Activated CD8-positive, alpha-beta memory T cell treated with anti-CD3 and anti-CD28 coated beads for 24 hours (primary cell): ENCODE data around the gene KCNE4.

Experiments used
- DNase-seq: peaks from one replicate; pipeline ENCODE4 v3.0.0-alpha.2; 2020

Gene KCNE4

DNA sequence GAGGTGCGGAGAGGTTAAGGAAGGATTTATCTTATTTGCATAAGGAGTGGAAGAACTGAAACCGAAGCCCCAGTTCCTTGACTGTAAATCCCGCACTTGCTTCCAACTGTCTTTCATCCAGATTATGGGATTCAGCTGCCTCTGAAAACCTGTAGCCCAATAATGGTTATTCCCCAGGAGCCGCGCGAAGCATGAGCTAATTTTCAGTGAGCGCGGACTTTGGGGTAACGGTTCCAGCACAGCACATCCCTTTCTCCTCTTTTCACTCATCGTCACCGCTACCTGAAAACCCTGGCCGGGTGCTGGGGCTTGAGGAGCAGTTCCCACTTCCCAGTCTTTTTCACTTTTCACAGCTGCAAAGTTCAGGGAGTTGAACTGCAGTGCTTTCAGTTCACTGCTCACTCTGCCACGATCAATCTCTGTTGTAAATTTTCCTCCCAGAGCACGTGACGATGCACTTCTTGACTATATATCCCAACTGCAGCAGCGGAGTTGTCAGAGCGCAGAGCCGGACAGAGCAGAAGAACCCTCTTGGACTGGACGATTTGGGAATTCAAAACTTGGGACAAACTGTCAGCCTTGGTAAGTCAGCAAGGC lies at the start of gene KCNE4:
Gene KCNE4, plus strand, starts transcription at position 498 of the 597 bp plus-strand sequence. CDS start 641 bp downstream, outside the sequence.
- no peak for DNase-seq

- no peak for DNase-seq
Observed at GRCh38 chr2:223003191-223003590, 48.8 kb upstream of the KCNE4 start.

GRCh38 chr2:223005496-223005895 lies 46.5 kb upstream of the KCNE4 start:
- no peak for DNase-seq

DNA sequence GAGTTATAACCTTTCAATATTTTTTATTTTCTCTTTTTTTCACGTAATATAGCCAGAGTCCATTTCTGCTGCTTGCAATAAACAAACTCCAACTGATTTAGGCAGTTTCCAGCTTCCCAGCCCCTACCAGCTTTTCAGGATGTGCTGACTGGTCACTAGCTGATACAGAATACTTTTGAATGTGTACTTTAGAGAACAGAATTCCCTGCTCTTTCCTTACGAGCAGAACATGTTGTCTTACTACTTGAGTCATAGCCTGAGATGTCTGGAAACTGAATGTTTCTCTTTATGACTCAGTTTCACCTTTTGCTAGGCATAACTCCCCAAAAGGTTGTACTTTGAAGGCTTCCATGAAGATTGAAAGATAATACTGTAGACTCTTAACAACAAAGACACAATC lies 44.5 kb upstream of the KCNE4 start:
- no peak for DNase-seq

DNA sequence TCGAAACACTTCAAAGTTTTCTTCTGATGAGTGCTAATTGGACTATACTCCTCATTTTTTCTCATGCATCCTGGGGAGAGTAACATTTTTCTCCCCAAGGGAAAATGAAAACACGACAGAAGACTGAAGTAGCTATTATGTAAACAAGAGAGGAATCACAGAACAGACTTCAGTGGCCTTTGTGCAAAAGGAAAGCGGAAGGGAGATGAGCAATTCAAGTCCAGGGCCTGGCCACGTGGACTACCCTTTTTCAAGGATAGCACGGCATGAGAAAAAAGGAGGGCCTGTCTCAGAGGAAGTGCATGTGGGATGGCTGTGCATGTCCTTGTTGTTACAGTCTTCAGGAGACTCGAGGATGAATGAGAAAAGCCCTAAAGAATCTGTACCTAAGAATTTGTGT lies 43.8 kb upstream of the KCNE4 start:
- DNase-seq = no peak

- no peak for DNase-seq
Observed at GRCh38 chr2:223008956-223009355, 43.0 kb upstream of the KCNE4 start.

DNA sequence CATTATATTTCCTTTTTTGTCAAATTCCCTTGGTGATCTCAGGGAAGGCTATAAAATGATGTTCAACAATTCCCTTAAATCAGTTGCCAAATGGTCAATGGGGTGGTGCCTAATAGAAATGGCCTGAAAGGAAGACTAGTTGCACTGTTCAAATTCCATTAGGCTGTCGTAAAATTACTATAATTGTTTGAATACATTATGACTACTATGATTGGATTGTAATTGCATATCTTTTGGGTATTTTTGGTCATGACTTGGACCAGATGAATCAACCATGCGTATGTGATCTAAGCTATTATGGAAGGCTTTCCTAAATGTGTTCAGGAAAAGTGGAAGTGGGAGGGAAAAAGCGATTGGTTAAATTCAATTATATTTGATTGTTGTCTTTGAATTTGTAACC lies 41.3 kb upstream of the KCNE4 start:
- no peak for DNase-seq

GRCh38 chr2:223012291-223012690 lies 39.7 kb upstream of the KCNE4 start:
- DNase-seq = no peak

DNA sequence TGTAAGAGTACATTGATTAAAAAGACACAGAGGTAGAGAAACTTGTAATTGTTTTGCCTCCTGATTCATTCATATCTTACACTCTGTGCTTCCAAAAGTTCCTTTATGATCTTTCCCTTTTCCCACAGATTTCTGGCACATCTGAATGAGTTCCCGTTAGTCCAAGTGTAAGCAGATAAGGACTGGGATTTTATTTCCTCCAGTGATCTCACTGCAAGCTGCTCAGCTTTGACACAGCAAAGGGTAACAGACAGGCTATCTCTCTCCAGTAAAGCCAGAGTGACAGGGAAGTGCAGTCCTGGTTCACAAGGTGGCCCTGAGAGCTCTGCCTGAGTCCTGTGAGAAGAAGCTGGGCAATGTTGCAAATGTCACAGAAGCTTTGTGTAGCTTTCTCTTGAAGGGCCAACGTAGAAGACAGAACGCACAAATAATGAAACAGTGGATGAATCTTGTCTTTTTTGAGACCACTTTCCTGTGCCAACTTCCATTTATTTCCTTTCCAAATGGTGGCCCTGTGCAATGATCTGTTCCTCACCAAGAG lies 32.5 kb upstream of the KCNE4 start:
- no peak for DNase-seq

DNA sequence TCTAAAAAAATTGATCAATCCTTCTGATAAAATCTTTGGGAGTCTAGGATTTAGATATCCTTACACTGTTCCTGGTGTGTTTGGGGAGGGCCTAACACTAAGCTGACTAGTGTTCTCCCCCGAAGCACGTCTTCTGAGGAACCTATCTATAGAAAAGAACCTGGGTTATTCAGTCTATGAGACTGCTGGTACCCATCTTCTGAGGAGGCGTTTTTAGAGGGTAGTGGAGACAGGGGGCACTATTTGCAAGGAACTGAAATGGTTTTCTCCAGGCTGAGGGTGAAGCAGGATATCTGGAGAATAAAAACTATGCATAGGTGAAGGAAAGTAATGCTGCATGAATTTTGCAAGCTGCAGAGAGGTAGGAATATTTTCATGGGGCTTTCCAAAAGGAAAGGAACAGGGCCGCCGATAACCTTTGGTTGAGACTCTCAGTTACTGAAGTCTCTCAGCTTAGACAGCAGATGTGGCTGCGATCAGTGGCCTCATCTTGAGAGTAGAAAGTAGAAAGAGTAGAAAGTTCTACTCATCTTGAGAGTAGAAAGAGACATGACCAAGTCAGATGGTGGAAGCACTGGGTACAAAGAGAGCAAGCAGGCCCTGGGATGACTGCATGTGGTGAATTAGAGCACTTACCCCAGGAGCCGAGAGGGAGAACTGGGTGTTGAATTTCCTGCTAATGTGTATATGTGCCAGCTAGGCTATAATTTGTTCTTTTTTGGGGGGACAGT lies 31.8 kb upstream of the KCNE4 start:
- no peak for DNase-seq

DNA sequence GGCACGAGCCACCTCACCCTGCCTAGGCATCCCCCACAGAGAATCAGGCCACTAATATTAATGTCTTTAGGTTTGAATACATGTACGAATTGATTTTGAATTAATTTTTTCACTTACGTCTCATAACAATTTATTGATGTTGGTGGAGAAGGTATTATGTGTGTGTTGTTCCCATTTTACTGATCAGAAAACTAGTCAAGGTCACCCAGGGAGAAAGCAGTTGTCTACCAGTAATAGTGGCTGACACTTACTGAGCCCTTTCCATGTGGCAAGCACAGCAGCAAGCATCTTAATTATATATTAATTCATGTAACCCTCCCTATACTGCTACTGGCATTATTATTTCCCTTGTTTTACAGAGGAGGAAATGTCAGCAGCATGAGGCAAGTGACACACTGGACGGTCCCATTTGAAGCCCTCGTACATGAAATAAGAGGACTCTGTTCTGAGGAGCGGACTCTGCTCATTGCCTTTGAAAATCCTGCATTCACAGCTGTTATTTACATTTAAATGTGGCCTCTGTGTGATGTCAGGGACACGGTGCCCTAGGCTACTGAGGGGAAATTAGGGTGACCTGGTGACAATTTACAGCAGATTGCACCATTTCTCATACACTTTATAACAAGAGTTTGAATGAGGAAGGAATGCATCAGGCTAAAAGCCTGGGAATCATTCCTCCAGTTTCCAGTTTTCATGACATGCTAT lies 30.9 kb upstream of the KCNE4 start:
- DNase-seq = no peak

DNA sequence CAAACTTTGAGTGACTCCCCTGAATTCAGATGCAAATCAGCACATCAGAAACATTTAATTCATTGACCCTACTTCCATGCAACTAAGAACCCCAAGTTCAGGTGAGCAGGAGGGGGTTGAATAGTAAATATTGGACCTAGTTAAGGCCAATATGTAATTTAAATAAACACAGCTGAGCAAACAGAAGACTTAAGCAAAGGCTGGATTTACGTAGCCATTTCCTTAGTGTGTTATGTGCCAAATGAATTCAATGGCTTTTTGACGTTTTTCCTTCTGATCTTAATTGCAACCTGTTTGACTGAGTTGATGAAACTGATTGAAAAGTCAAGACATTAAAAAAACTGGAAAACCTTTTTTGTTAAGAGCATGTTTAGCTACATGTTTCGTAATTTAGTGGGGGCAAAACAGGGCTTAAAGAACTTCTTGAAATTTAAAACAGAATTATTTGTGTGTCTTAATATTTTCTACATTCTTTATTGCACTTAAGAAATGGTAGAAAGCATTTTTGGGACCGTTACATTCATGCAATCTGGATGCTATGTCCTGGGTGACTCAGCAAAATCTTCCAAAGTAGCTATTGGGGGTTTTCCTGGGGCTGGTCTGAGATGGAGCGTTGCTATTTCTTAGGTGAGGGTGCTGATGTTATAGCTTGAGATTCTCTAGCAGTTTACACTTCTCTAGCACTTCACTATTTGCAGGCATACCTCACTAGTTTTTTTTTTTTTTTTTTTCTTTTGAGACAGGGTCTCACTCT lies 25.5 kb upstream of the KCNE4 start:
- DNase-seq = no peak

DNA sequence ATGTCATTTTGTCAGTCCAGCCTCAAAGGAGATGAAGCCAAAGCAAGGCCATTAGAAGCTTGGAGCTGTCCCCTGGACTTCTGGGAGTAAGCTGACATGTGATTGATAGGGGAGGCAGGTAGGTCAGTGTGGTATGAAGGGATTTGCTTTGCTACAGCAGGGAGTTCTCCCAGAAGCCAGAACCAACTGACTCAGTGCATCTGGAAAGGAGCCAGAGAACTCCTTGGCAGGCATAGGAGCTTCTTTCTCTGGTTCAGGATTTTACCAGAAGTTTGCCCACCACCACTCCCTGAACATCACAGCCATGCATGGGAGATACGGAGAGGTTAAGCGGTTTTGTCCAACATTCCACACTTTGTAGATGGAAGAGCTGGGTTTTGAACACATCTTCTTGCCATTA lies 24.5 kb upstream of the KCNE4 start:
- no peak for DNase-seq

GRCh38 chr2:223029287-223029686 lies 22.7 kb upstream of the KCNE4 start:
- no peak for DNase-seq

- no peak for DNase-seq
Observed at GRCh38 chr2:223032187-223033142, 19.5 kb upstream of the KCNE4 start.

DNA sequence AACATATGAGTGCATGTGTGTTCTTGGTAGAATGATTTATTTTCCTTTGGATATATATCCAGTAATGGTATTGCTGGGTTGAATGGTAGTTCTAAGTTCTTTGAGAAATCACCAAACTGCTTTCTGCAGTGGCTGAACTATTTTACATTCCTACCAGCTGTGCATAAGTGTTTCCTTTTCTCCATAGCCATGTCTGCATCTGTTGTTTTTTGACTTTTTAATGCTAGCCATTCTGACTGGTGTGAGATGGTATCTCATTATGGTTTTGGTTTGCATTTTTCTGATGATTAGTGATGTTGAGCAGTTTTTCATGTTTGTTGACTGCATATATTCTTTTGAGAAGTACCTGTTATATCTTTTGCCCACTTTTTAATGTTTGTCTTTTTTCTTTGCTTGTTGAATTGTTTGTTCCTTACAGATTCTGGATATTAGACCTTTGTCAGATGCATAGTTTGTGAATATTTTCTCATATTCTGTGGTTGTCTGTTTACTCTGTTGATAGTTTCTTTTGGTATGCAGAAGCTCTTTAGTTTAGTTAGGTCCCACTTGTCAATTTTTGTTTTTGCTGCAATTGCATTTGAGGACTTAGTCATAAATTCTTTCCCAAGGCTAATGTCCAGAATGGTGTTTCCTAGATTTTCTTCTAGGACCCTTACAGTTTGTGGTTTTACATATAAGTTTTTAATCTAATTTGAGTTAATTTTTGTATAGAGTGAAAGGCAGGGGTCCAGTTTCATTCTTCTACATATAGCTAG lies 17.6 kb upstream of the KCNE4 start:
- no peak for DNase-seq

DNA sequence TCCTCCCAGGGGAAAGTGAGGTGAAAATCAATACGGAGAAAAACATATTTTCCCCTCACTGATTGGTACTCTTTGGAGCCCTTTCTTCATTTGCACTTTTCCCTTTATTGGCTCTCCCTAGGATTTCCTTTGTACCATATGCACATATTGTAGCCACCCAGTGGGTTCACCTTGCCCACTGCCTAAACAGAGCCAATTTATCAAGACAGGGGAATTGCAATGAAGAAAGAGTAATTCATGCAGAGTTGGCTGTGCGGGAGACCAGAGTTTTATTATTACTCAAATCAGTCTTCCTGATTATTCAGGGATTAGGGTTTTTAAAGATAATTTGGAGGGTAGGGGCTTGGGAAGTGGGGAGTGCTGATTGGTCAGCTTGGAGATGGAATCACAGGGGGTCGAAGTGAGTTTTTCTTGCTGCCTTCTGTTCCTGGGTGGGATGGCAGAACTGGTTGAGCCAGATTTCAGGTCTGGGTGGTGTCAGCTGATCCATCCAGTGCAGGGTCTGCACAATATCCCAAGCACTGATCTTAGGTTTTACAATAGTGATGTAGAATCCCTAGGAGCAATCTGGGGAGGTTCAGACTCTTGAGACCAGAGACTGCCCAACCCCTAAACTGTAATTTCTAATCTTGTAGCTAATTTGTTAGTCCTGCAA lies 15.1 kb upstream of the KCNE4 start:
- no peak for DNase-seq

DNA sequence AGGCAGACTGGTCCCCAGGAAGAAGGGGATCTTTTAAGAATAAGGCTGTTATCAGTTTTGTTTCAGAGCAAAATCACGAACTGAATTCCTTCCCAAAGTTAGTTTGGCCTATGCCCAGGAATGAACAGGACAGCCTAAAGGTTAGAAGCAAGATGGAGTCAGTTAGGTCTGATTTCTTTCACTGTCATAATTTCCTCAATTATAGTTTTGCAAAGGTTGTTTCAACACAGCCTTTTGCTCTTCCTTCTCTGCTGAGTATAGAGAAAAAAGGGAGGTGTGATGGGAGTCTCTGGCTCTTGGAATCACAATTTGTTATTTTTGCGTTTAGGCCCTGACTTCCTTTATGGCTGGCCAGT lies 14.6 kb upstream of the KCNE4 start:
- no peak for DNase-seq

- DNase-seq = no peak
Observed at GRCh38 chr2:223039618-223040017, 12.4 kb upstream of the KCNE4 start.

- DNase-seq = no peak
Observed at GRCh38 chr2:223040527-223040926, 11.5 kb upstream of the KCNE4 start.
